Cardiac muscle cell (in vitro differentiated cells and primary cell): Measurements from ENCODE around the gene MARCHF10. TPM values are rescaled to one million over a fixed set of nuclear protein-coding genes. Genes with fewer than 3 reads are reported as not detected.

Source experiments
- DNase-seq, 2 donors: peaks; one replicate each; pipeline versions ENCODE4 v3.0.0 to v3.0.0-alpha.2; 2010 to 2017; ENCODE audit warnings: low read depth in 1 of 2, low spot score in 1 of 2
- H3K27ac ChIP-seq: fragments of 200-600 bp; sonication (generic); 2 replicates; pipeline ENCODE4 v1.5.1; 2016
- H3K27me3 ChIP-seq: fragments of 200-600 bp; sonication (generic); 2 replicates; pipeline ENCODE4 v1.6.0; 2016; ENCODE audit warnings: control low read depth
- H3K36me3 ChIP-seq: fragments of 200-600 bp; sonication (generic); 2 replicates; pipeline ENCODE4 v1.5.1; 2016; ENCODE audit warnings: control low read depth
- H3K4me1 ChIP-seq: fragments of 200-600 bp; sonication (generic); 2 replicates; pipeline ENCODE4 v1.8.1; 2017; ENCODE audit warnings: low read depth, mild to moderate bottlenecking, mixed run types
- H3K4me3 ChIP-seq: fragments of 200-600 bp; sonication (generic); 2 replicates; pipeline ENCODE4 v1.5.1; 2016; ENCODE audit warnings: mild to moderate bottlenecking
- H3K9me3 ChIP-seq: fragments of 200-600 bp; sonication (generic); 2 replicates; pipeline ENCODE4 v1.5.1; 2017; ENCODE audit warnings: low read depth, mild to moderate bottlenecking, control low read depth
- CTCF ChIP-seq: IDR thresholded peaks from 2 replicates; pipeline ENCODE4 v1.5.1; 2012; ENCODE audit warnings: low read depth, mild to moderate bottlenecking, low read length
- polyA plus RNA-seq: library from polyadenylated mRNA; unstranded; fragments of >200 nt; fragmentation: Nextera tagmentation; extraction: Ambion mirVana; gene quantifications from 2 replicates; pipeline ENCODE4 v1.2.1, GENCODE V29; 2016
- total RNA-seq: library from RNA; depleted of rRNA; stranded (reverse); fragments of >200 nt; gene quantifications from 2 replicates; pipeline ENCODE4 v1.2.3, GENCODE V29; 2016

MARCHF10 gene
- total and polyA plus RNA-seq, 2 experiments from 2014 or later: 0.77 to 1.1 TPM

- Histone ChIP-seq H3K27ac (no peak overlapping the region), H3K4me3 (no peak overlapping the region), H3K4me1 (no peaks in the 10 kb centered on the region), H3K36me3 (no peaks in the 10 kb centered on the region), H3K9me3 (no peaks in the 10 kb centered on the region), H3K27me3 (no peaks in the 10 kb centered on the region)
- DNase-seq: no peak
- no peak for TF ChIP-seq CTCF
Observed at GRCh38 chr17:62666061-62666800, 141.9 kb downstream of the MARCHF10 start.

- H3K4me1 ChIP-seq: no peaks in the 10 kb centered on the region
- no peak overlapping the region for H3K27ac ChIP-seq
- DNase-seq: no peak
- H3K27me3 ChIP-seq: no peaks in the 10 kb centered on the region
- H3K4me3 ChIP-seq: no peak overlapping the region
- no peak for TF ChIP-seq CTCF
- no peaks in the 10 kb centered on the region for H3K36me3 ChIP-seq
- no peaks in the 10 kb centered on the region for H3K9me3 ChIP-seq
Observed at GRCh38 chr17:62665599-62665998, 142.5 kb downstream of the MARCHF10 start.

GRCh38 chr17:62664336-62665120 lies 143.6 kb downstream of the MARCHF10 start:
- no peaks in the 10 kb centered on the region for H3K4me1 ChIP-seq
- no peaks in the 10 kb centered on the region for H3K27me3 ChIP-seq
- no peak overlapping the region for H3K4me3 ChIP-seq
- no peaks in the 10 kb centered on the region for H3K36me3 ChIP-seq
- TF ChIP-seq CTCF: no peak
- H3K9me3 ChIP-seq: no peaks in the 10 kb centered on the region
- no peak for DNase-seq
- H3K27ac ChIP-seq: no peak overlapping the region

GRCh38 chr17:62663304-62663703 lies 144.8 kb downstream of the MARCHF10 start:
- Histone ChIP-seq H3K4me1 (no peaks in the 10 kb centered on the region), H3K9me3 (no peaks in the 10 kb centered on the region), H3K27ac (no peak overlapping the region), H3K27me3 (no peaks in the 10 kb centered on the region), H3K4me3 (no peak overlapping the region), H3K36me3 (no peaks in the 10 kb centered on the region)
- TF ChIP-seq CTCF: no peak
- no peak for DNase-seq

GRCh38 chr17:62662855-62663254 lies 145.3 kb downstream of the MARCHF10 start:
- no peak for TF ChIP-seq CTCF
- H3K4me1 ChIP-seq: no peaks in the 10 kb centered on the region
- no peaks in the 10 kb centered on the region for H3K27me3 ChIP-seq
- DNase-seq: no peak
- no peaks in the 10 kb centered on the region for H3K9me3 ChIP-seq
- H3K27ac ChIP-seq: no peak overlapping the region
- H3K4me3 ChIP-seq: no peak overlapping the region
- no peaks in the 10 kb centered on the region for H3K36me3 ChIP-seq
